BE2C (cell line): ENCODE measurements around the gene ANKRD24.
"Not testable (repeated sequence)": the region's sequence is repeated elsewhere in the genome, so short reads cannot be mapped to it uniquely, and the experiment has no call there.

Experiments used
- DNase-seq: peaks from one replicate; pipeline ENCODE4 v3.0.0-alpha.2; 2020
- H3K27me3 ChIP-seq: fragments of 250-450 bp; sonication (Bioruptor Pico); 2 replicates; pipeline ENCODE4 v1.5.1; 2020; ENCODE audit warnings: mild to moderate bottlenecking
- H3K36me3 ChIP-seq: fragments of 250-450 bp; sonication (Bioruptor Pico); 2 replicates; pipeline ENCODE4 v1.5.1; 2020; ENCODE audit warnings: mild to moderate bottlenecking
- H3K4me1 ChIP-seq: fragments of 250-450 bp; sonication (Bioruptor Pico); 2 replicates; pipeline ENCODE4 v1.5.1; 2020
- H3K4me3 ChIP-seq: 2 replicates; pipeline ENCODE4 v1.5.1; 2011; ENCODE audit warnings: low read depth, low read length
- H3K9me3 ChIP-seq: fragments of 250-450 bp; sonication (Bioruptor Pico); 2 replicates; pipeline ENCODE4 v1.5.1; 2020
- CTCF ChIP-seq: IDR thresholded peaks from 2 replicates; pipeline ENCODE4 v1.5.1; 2012; ENCODE audit warnings: mild to moderate bottlenecking, low read depth, low read length

Gene ANKRD24

GRCh38 chr19:4186087-4186993 lies 3.9 kb downstream of the ANKRD24 start:
- peak; percentile 88 for DNase-seq
- H3K4me1 ChIP-seq, result peaks cover 3% of the 10 kb centered on the region; the same call in 1 of the 2 replicates
- TF ChIP-seq CTCF, result peak; percentile 90

GRCh38 chr19:4187313-4188122 lies 5.0 kb downstream of the ANKRD24 start:
- TF ChIP-seq CTCF, result no peak
- no peak for DNase-seq
- H3K27me3 ChIP-seq, result no peaks in the 10 kb centered on the region

More at GRCh38 chr19:4186087-4186993, 3.9 kb downstream of the ANKRD24 start:
- H3K27me3 ChIP-seq, result no peaks in the 10 kb centered on the region
- H3K4me3 ChIP-seq, result no peak overlapping the region
- H3K9me3 ChIP-seq, result no peaks in the 10 kb centered on the region
- H3K36me3 ChIP-seq, result no peaks in the 10 kb centered on the region

GRCh38 chr19:4189641-4190040 lies 7.2 kb downstream of the ANKRD24 start:
- H3K9me3 ChIP-seq, result no peaks in the 10 kb centered on the region
- H3K36me3 ChIP-seq, result no peaks in the 10 kb centered on the region
- no peak overlapping the region for H3K4me3 ChIP-seq
- DNase-seq, result no peak
- peaks cover 3% of the 10 kb centered on the region; the same call in 1 of the 2 replicates for H3K4me1 ChIP-seq
- no peak for TF ChIP-seq CTCF
- H3K27me3 ChIP-seq, result peaks cover 6% of the 10 kb centered on the region; the same call in 1 of the 2 replicates

More at GRCh38 chr19:4187313-4188122, 5.0 kb downstream of the ANKRD24 start:
- Histone ChIP-seq H3K4me1 (peaks cover 3% of the 10 kb centered on the region; the same call in 1 of the 2 replicates), H3K36me3 (no peaks in the 10 kb centered on the region), H3K9me3 (no peaks in the 10 kb centered on the region), H3K4me3 (no peak overlapping the region)

- not testable (repeated sequence) for H3K4me3 ChIP-seq, H3K9me3 ChIP-seq, DNase-seq, H3K4me1 ChIP-seq, H3K36me3 ChIP-seq
- H3K27me3 ChIP-seq, result peaks cover 10% of the 10 kb centered on the region; the same call in 1 of the 2 replicates
Measured at GRCh38 chr19:4192537-4192936, 10.0 kb downstream of the ANKRD24 start.

- peaks cover 23% of the 10 kb centered on the region for H3K27me3 ChIP-seq
- no peaks in the 10 kb centered on the region for H3K4me1 ChIP-seq
- TF ChIP-seq CTCF, result no peak
- DNase-seq, result no peak
- H3K4me3 ChIP-seq, result no peak overlapping the region
- no peaks in the 10 kb centered on the region for H3K9me3 ChIP-seq
- H3K36me3 ChIP-seq, result no peaks in the 10 kb centered on the region
Measured at GRCh38 chr19:4194353-4194752, 11.9 kb downstream of the ANKRD24 start.

GRCh38 chr19:4196009-4196408 lies 13.5 kb downstream of the ANKRD24 start:
- DNase-seq, result no peak
- no peak for TF ChIP-seq CTCF

More at GRCh38 chr19:4196009-4196408, 13.5 kb downstream of the ANKRD24 start:
- H3K27me3 ChIP-seq, result peaks cover 33% of the 10 kb centered on the region
- H3K4me1 ChIP-seq, result no peaks in the 10 kb centered on the region
- H3K4me3 ChIP-seq, result no peak overlapping the region
- H3K36me3 ChIP-seq, result no peaks in the 10 kb centered on the region
- no peaks in the 10 kb centered on the region for H3K9me3 ChIP-seq
